PC-3 (cell line): ENCODE data around the gene CRX. TPM values are rescaled to one million over a fixed set of nuclear protein-coding genes. Genes with fewer than 3 reads are reported as not detected.
"Not testable (repeated sequence)": the region's sequence is repeated elsewhere in the genome, so short reads cannot be mapped to it uniquely, and the experiment has no call there.

Source experiments
- ATAC-seq: fragments of 200-7000 bp; cut with Tn5 transposase; 2 replicates; pipeline ENCODE4 v1.9.1; 2020; ENCODE audit warnings: mild to moderate bottlenecking, moderate library complexity
- BruUV-seq: library from RNA; stranded (reverse); fragments of 400-500 nt; replicated peaks from 2 replicates; lab custom pipeline; 2021; lab: Mats Ljungman, UMichigan
- CTCF ChIA-PET: fragments of 300-600 bp; sonication (Branson Sonifier 250); formaldehyde crosslinking; loops from one replicate; lab custom pipeline; 2022; ENCODE audit warnings: antibody characterized with exemption; lab: Charles Lee
- POLR2A ChIA-PET: fragments of 300-600 bp; sonication (Branson Sonifier 250); formaldehyde crosslinking; loops from one replicate; lab custom pipeline; 2022; ENCODE audit warnings: antibody characterized with exemption; ENCODE audit not compliant: unreplicated experiment; lab: Charles Lee
- DNase-seq: peaks from one replicate; pipeline ENCODE4 v3.0.0-alpha.2; 2015
- H2AFZ ChIP-seq: fragments of 300-600 bp; sonication (generic); 2 replicates; pipeline ENCODE4 v1.6.0; 2016; ENCODE audit warnings: antibody characterized with exemption, low read length
- H3F3A ChIP-seq: fragments of 300-600 bp; sonication (generic); one replicate; pipeline ENCODE4 v1.6.0; 2017; ENCODE audit warnings: antibody characterized with exemption, low read length, control low read depth, mild to moderate bottlenecking; ENCODE audit not compliant: unreplicated experiment
- H3K27ac ChIP-seq: fragments of 300-600 bp; sonication (generic); 2 replicates; pipeline ENCODE4 v1.5.1; 2016; ENCODE audit warnings: mild to moderate bottlenecking, low read length
- H3K27me3 ChIP-seq: fragments of 300-600 bp; sonication (generic); 2 replicates; pipeline ENCODE4 v1.6.1; 2016; ENCODE audit warnings: low read length, mixed read lengths
- H3K36me3 ChIP-seq: fragments of 300-600 bp; sonication (generic); 2 replicates; pipeline ENCODE4 v1.6.1; 2016; ENCODE audit warnings: low read depth, mixed run types, low read length, mixed read lengths
- H3K4me1 ChIP-seq: fragments of 300-600 bp; sonication (generic); 2 replicates; pipeline ENCODE4 v1.5.1; 2016; ENCODE audit warnings: low read length; ENCODE audit not compliant: insufficient read depth
- H3K4me2 ChIP-seq: fragments of 300-600 bp; sonication (generic); 2 replicates; pipeline ENCODE4 v1.6.0; 2016; ENCODE audit warnings: low read length
- H3K4me3 ChIP-seq: fragments of 300-600 bp; sonication (generic); 2 replicates; pipeline ENCODE4 v1.5.1; 2016; ENCODE audit warnings: mild to moderate bottlenecking, low read length, mixed read lengths
- H3K79me2 ChIP-seq: fragments of 300-600 bp; sonication (generic); 2 replicates; pipeline ENCODE4 v1.6.1; 2017; ENCODE audit warnings: low read length, mixed read lengths
- H3K9ac ChIP-seq: fragments of 300-600 bp; sonication (generic); 2 replicates; pipeline ENCODE4 v1.6.0; 2016; ENCODE audit warnings: mild to moderate bottlenecking, low read length
- H3K9me2 ChIP-seq: fragments of 300-600 bp; sonication (generic); replicated peaks from 2 replicates; pipeline ENCODE4 v1.6.1; 2016; ENCODE audit warnings: mixed run types, low read length, mixed read lengths
- H3K9me3 ChIP-seq: fragments of 300-600 bp; sonication (generic); 2 replicates; pipeline ENCODE4 v1.6.1; 2016; ENCODE audit warnings: low read length, mixed read lengths
- H4K20me1 ChIP-seq: fragments of 300-600 bp; sonication (generic); 2 replicates; pipeline ENCODE4 v1.6.1; 2016; ENCODE audit warnings: low read length, mixed read lengths
- EZH2 ChIP-seq: fragments of 300-600 bp; sonication (generic); IDR thresholded peaks from one replicate; pipeline ENCODE4 v1.6.1; 2017; ENCODE audit warnings: antibody characterized with exemption, mild to moderate bottlenecking, low read length; ENCODE audit not compliant: unreplicated experiment
- EZH2phosphoT487 ChIP-seq: fragments of 300-600 bp; sonication (generic); IDR thresholded peaks from 2 replicates; pipeline ENCODE4 v1.6.1; 2018; ENCODE audit warnings: mild to moderate bottlenecking, antibody characterized with exemption, low read length, borderline replicate concordance
- intact Hi-C: fragments of 100-400 bp; cut with micrococcal nuclease; formaldehyde crosslinking; loops from 2 replicates; pipeline ENCODE4 v1.9.0; 2023
- total RNA-seq: library from RNA; depleted of rRNA; stranded (reverse); fragments of >200 nt; gene quantifications from 2 replicates; pipeline ENCODE4 v1.2.3, GENCODE V29; 2014
- TF ChIP-seq, protein P1 (sequence below): fragments of 300-600 bp; sonication (generic); conservative IDR thresholded peaks from 2 replicates; pipeline ENCODE4 v1.5.1; 2017; ENCODE audit warnings: antibody characterized with exemption, low read depth, mild to moderate bottlenecking, low read length

Gene CRX
- total RNA-seq, 1 experiment from 2014 or later: not detected

DNA sequence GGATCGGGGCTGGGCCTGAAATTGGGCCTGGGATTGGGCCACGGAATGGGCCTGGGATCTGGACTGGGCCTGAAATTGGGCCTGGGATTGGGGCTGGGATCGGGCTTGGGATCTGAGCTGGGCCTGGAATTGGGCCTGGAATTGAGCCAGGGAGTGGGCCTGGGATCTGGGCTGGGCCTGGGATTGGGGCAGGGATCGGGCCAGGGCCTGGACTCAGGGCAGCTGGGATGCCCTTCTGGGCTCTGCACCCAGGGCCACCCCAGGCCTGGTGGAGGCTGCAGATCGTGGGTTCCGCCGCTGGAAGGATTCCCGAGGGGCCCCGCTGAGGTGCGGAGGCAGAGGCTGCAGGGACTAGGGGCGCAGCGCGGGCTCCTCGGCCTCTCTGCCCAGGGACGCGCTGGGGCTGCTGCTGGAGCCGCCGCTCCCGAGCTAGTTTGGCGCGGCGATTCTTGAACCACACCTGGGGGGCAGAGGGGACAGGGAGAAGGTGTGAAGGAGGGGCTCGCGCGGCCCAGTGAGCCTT is 19.2 kb upstream of the CRX start:
- POLR2A ChIA-PET: no interaction called here
- no peaks in the 10 kb centered on the region for H3K36me3 ChIP-seq

DNA sequence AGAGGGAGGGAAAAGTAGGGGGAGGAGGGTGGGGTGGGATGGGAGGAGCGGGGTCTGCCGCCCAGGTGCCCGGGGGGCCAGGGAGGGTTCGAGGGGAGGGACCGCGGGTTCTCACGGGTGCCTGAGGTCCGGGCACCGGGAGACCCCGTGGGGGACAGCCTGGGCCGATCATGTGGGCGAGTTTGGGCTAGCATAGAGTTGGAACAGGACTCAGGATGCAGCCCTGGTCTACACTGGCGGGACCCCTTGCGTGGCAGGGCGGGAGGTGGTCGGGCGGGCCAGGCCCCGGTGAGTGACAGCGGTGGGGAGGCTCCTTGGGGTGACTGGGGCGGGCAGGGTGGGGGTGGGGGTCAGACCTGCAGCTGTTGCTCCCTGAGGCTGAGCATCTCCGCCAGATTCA is 18.6 kb upstream of the CRX start:
- H3K36me3 ChIP-seq, H3F3A ChIP-seq, H3K79me2 ChIP-seq, H3K4me2 ChIP-seq, POLR2A ChIA-PET, CTCF ChIA-PET, BruUV-seq, H3K27ac ChIP-seq, H3K4me1 ChIP-seq, H3K4me3 ChIP-seq, H4K20me1 ChIP-seq, H3K9ac ChIP-seq, H2AFZ ChIP-seq, H3K9me3 ChIP-seq, H3K27me3 ChIP-seq, ATAC-seq, DNase-seq, intact Hi-C loops, H3K9me2 ChIP-seq: not testable (repeated sequence)

More for the DNA sequence above, 19.2 kb upstream of the CRX start:
- no TSS peak for BruUV-seq
- H3K9me2 ChIP-seq: no peaks in the 10 kb centered on the region
- H3K4me2 ChIP-seq: no peak overlapping the region
- no peaks in the 10 kb centered on the region for H3K79me2 ChIP-seq
- H3K9ac ChIP-seq: no peak overlapping the region
- no peaks in the 10 kb centered on the region for H4K20me1 ChIP-seq
- no peaks in the 10 kb centered on the region for H3F3A ChIP-seq
- H3K9me3 ChIP-seq: no peaks in the 10 kb centered on the region
- no peaks in the 10 kb centered on the region for H3K4me1 ChIP-seq
- H3K27ac ChIP-seq: no peak overlapping the region
- ATAC-seq (no peak), DNase-seq (no peak)
- H2AFZ ChIP-seq: no peak overlapping the region
- intact Hi-C loops: no loop called here
- TF ChIP-seq EZH2: no peak
- TF ChIP-seq EZH2phosphoT487: no peak
- TF ChIP-seq, protein P1, sequence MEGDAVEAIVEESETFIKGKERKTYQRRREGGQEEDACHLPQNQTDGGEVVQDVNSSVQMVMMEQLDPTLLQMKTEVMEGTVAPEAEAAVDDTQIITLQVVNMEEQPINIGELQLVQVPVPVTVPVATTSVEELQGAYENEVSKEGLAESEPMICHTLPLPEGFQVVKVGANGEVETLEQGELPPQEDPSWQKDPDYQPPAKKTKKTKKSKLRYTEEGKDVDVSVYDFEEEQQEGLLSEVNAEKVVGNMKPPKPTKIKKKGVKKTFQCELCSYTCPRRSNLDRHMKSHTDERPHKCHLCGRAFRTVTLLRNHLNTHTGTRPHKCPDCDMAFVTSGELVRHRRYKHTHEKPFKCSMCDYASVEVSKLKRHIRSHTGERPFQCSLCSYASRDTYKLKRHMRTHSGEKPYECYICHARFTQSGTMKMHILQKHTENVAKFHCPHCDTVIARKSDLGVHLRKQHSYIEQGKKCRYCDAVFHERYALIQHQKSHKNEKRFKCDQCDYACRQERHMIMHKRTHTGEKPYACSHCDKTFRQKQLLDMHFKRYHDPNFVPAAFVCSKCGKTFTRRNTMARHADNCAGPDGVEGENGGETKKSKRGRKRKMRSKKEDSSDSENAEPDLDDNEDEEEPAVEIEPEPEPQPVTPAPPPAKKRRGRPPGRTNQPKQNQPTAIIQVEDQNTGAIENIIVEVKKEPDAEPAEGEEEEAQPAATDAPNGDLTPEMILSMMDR: no peak
- CTCF ChIA-PET: no interaction called here
- H3K4me3 ChIP-seq: no peak overlapping the region
- no peaks in the 10 kb centered on the region for H3K27me3 ChIP-seq

DNA sequence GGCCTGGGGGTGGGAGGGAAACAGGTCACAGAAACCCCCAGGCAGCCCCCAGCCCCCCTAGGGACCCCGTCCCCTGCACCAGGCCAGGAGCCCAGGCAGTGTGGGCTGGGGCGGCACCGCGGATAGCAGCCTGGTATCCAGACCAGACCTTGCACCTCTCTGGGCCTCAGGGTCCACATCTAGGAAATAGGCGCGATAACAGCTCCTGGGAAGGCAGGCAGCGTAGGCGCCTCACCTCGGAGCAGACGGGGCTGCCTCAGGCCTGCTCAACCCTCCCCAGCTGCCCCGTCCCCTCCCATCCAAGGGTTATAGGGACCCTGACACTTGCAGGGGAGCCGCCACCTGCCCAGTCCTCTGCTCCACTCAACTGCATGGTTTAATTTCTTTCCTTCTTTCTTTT is 18.1 kb upstream of the CRX start:
- H3K9me2 ChIP-seq, H3K27me3 ChIP-seq, H3K27ac ChIP-seq, intact Hi-C loops, DNase-seq, H3K36me3 ChIP-seq, CTCF ChIA-PET, H3K4me1 ChIP-seq, BruUV-seq, H3K4me2 ChIP-seq, H3F3A ChIP-seq, H3K9ac ChIP-seq, H2AFZ ChIP-seq, H3K79me2 ChIP-seq, ATAC-seq, H4K20me1 ChIP-seq, H3K4me3 ChIP-seq, H3K9me3 ChIP-seq, POLR2A ChIA-PET: not testable (repeated sequence)

DNA sequence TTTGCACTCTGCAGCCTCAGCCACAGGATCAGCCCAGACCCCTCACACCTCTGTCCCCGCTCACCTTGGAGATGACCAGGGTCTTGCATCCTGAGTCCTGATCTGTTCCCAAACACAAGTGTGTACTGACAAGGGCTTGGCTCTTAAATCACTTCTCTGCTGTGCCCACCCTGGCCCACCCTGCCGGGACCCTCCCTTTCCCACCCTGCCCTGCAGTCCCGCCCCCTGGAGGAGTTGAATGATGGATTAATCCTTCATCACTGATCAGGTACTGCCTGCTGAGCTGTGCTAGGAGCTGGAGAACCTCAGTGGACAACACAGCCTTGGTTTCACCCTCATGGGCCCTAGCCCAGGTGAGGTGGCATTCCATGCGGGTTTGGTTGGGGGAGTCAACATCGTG is 17.3 kb upstream of the CRX start, which contains the start of gene TPRX1:
TPRX1 (minus strand) TSS at position 101 of the 400 bp plus-strand sequence; CDS start at position 89, 12 bp downstream.
- POLR2A ChIA-PET, H3K27me3 ChIP-seq, DNase-seq, H3K79me2 ChIP-seq, ATAC-seq, BruUV-seq, H3K9me2 ChIP-seq, H3K9me3 ChIP-seq, CTCF ChIA-PET, H4K20me1 ChIP-seq, H3K4me3 ChIP-seq, H3K4me1 ChIP-seq, H3K9ac ChIP-seq, H3K27ac ChIP-seq, H3F3A ChIP-seq, H2AFZ ChIP-seq, H3K4me2 ChIP-seq, intact Hi-C loops, H3K36me3 ChIP-seq: not testable (repeated sequence)
